HG03521 (cell line): ENCODE results near the gene PGR.

Experiments
- ATAC-seq: cut with Tn5 transposase; IDR thresholded peaks from one replicate; pipeline ENCODE4 v1.9.1; 2021; ENCODE audit warnings: mild to moderate bottlenecking, moderate library complexity; ENCODE audit not compliant: unreplicated experiment

Gene PGR

GRCh38 chr11:101083335-101083734 lies 46.3 kb downstream of the PGR start:
- no peak for ATAC-seq

- ATAC-seq: no peak
Measured at GRCh38 chr11:101082813-101083212, 46.8 kb downstream of the PGR start.

GRCh38 chr11:101063706-101064105 lies 65.9 kb downstream of the PGR start:
- ATAC-seq: no peak

- ATAC-seq: no peak
Measured at GRCh38 chr11:101061606-101062005, 68.0 kb downstream of the PGR start.

GRCh38 chr11:101059331-101059730 lies 70.3 kb downstream of the PGR start:
- no peak for ATAC-seq

GRCh38 chr11:101053492-101053891 lies 76.1 kb downstream of the PGR start:
- no peak for ATAC-seq

- ATAC-seq: no peak
Measured at GRCh38 chr11:101051677-101052076, 77.9 kb downstream of the PGR start.

GRCh38 chr11:101049813-101050212 lies 79.8 kb downstream of the PGR start:
- ATAC-seq: no peak

GRCh38 chr11:101049123-101049522 lies 80.5 kb downstream of the PGR start:
- no peak for ATAC-seq

GRCh38 chr11:101048479-101048878 lies 81.1 kb downstream of the PGR start:
- no peak for ATAC-seq

GRCh38 chr11:101046947-101047346 lies 82.7 kb downstream of the PGR start:
- ATAC-seq: no peak

GRCh38 chr11:101045415-101045814 lies 84.2 kb downstream of the PGR start:
- ATAC-seq: no peak

- ATAC-seq: no peak
Measured at GRCh38 chr11:101043940-101044339, 85.7 kb downstream of the PGR start.

GRCh38 chr11:101035872-101036271 lies 93.7 kb downstream of the PGR start:
- no peak for ATAC-seq

GRCh38 chr11:101034076-101034475 lies 95.5 kb downstream of the PGR start:
- no peak for ATAC-seq

- no peak for ATAC-seq
Measured at GRCh38 chr11:101032991-101033390, 96.6 kb downstream of the PGR start.

- ATAC-seq: no peak
Measured at GRCh38 chr11:101031713-101032112, 97.9 kb downstream of the PGR start.

GRCh38 chr11:101030692-101031091 lies 98.9 kb downstream of the PGR start:
- no peak for ATAC-seq

- no peak for ATAC-seq
Measured at GRCh38 chr11:101030015-101030414, 99.6 kb downstream of the PGR start.

GRCh38 chr11:101028644-101029043 lies 101.0 kb downstream of the PGR start:
- ATAC-seq: no peak

GRCh38 chr11:101022256-101022655 lies 107.4 kb downstream of the PGR start:
- ATAC-seq: no peak

- no peak for ATAC-seq
Measured at GRCh38 chr11:101019870-101020269, 109.7 kb downstream of the PGR start.

GRCh38 chr11:101014600-101015285 lies 114.9 kb downstream of the PGR start:
- no peak for ATAC-seq
